C1 segment of cervical spinal cord (tissue), 14 donors: ENCODE data around the gene COL2A1.
A peak's percentile ranks its signal among the peaks of the same experiment; 100 is the strongest.

ENCODE experiments used
- DNase-seq, 14 donors: peaks; one replicate each; lab custom pipeline; 2025; lab: John Stamatoyannopoulos, UW

COL2A1 gene

DNA sequence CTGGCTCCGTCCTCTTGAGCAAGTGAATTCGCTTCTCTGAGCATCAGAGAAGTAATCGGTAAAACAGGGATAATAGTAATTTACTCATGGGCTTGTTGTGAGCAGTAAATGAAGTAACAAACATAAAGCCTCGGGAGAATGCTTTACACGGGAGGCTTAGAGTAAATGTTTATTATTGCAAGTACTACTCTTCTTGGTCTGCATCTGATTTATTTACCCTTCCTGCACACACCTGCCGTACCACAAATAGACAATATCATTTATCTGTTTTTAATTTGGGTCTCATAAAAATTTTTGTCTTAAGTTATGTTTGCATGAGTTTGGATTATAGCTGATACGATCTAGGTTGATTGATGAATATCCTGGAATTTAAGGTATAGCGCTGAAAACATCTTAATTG lies 7.8 kb upstream of the COL2A1 start:
- DNase-seq, result no peak

GRCh38 chr12:48010366-48010970 lies 6.2 kb upstream of the COL2A1 start:
- DNase-seq, result no peak

GRCh38 chr12:48009471-48009870 lies 5.2 kb upstream of the COL2A1 start:
- no peak for DNase-seq

DNA sequence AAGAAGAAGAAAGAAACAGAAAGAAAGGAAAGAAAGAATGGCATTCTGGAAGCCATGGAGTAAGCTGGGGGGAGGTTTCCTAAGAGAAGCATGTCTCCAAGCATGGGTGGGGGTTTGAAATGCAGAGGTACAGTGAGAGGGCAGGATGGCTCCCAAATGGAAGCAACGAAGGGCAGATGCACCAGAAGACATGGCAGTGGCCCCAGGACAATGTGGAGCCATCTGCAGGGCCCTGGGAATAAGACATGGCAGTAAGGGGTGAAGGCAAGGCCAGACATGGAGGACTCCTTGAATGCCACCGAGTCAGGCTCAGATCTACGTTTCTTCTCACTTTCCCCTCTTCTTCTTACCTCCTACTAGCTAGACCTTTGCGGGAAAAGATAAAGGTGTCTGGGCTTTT lies 4.7 kb upstream of the COL2A1 start:
- no peak for DNase-seq

DNA sequence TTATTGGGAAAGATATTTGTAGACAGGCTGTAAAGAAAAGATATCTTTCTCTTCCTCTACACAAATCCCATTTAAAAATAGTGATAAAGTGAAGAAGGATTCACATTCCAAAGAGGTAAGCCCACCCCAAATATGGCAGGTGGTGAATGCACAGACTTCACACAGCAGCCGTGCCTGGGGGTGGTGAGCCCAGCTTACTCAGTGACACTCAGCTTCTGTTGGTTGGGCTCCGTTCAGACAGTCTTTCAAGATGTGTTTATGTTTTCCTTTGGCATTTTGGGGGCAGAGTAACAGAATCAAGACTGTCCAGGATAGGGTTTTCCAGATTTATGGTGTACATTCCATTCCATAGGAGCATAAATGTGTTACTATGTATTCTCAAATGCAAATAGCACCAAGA lies 4.1 kb upstream of the COL2A1 start:
- DNase-seq, result no peak

GRCh38 chr12:48007206-48007605 lies 2.9 kb upstream of the COL2A1 start:
- no peak for DNase-seq

DNA sequence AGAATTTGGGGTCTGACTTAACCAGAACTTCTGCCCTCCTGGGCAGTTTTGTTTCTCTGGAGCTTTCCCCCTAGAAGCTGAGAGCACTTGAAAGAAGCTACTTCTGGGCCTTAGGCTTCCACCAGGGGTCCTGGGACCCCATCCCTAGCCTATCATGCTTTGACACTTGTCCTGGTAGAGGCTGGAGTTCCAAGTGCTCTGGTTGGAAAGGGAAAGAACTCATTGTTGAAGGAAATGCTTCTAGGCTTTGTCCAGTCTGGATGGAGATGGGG lies 1.4 kb upstream of the COL2A1 start:
- DNase-seq, result no peak

- no peak for DNase-seq
These were observed 899 bp upstream of the COL2A1 start for GRCh38 chr12:48005001-48005749.

GRCh38 chr12:48003226-48004052 lies 837 bp downstream of the COL2A1 start:
- no peak for DNase-seq

GRCh38 chr12:48002773-48003218 lies 1.5 kb downstream of the COL2A1 start:
- DNase-seq, result no peak

GRCh38 chr12:48002414-48002730 lies 1.9 kb downstream of the COL2A1 start:
- no peak for DNase-seq

DNA sequence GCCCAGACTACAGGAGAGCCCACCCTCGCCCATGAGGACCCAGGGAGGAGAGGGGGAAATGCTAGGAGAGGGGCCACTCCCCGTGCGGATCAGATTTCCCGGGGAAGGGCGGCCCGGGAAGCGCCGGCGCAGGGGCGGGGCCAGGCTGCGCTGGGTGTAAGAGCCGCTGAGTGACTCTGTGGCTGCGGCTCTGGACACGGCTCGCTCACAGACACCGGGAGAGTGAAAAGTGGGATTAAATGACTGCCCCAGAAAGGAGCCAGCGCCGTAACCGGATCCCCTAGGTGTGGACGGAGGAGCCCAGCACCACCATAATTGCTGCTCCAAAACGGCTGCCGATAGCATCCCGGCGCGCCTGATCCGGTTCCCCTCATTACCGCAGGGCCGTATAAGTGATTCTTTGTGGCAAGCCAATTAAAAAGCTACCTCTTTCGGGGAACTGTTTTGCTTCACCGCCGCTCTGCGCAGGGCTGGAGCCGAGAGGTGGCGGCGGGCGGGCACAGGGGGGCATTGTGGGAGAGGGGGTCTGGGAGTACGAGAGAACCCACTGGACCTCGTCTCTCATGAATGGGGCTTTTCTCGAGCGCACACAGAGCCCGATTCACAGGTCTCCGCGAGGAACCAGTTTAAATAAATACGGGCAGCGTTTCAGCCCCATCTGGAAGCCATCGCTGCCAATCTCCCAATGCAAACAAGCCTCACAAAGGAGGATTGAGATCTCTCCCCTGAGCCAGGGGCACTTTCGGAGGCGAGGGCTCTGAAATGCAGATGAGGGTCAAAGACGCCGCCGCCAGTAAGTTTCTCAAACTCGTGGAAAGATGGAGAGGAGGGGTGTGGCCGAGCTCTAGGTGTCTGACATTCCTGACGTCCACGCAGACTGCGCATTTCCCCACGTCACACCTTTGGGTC lies 2.5 kb downstream of the COL2A1 start:
- DNase-seq, result no peak

DNA sequence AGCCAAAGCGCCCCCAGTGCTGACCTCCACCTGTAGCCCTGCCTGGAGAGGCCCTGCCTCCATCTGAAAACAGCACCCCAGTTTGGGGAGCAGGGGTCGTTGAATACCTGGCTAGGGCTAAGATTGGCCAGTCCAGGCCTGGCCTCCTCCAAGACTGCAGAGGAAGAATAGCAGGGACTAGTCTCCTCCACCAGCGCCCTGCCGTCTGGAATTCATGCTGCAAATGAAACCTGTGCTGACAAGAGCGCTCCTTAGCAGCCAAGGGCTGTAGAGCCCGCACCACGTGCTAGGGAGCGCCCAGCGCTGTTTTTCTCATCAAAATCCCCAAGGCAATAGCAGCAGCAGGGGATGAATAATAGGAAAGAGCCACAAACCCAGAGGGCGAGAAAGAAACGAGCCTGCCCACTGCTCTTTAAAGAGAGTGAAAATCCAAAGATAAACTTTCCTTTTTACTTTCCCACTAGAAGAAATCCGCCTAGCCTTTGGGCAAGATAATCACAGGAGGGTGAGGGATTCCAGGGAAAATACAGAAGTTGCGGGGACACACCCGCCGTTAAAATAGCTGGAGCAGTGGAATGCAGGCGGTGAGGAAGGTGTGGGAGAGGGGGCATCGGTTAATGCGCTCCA lies 3.3 kb downstream of the COL2A1 start:
- no peak for DNase-seq

DNA sequence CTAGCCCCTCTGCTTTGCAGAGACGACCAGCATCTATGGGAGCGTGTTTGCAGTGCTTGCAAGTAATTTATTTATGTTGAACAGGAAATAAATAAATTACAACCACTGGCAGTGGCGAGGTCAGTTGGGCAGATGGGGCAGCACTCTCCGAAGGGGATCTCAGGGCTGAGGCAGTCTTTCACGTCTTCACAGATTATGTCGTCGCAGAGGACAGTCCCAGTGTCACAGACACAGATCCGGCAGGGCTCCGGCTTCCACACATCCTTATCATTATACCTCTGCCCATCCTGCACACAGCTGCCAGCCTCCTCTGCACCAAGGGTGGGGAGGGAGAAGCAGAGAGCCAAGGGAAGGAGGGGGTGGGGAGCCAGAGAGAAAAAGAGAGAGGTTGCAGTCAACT lies 4.5 kb downstream of the COL2A1 start:
- no peak for DNase-seq

GRCh38 chr12:47997321-47997720 lies 7.0 kb downstream of the COL2A1 start:
- DNase-seq, result no peak

DNA sequence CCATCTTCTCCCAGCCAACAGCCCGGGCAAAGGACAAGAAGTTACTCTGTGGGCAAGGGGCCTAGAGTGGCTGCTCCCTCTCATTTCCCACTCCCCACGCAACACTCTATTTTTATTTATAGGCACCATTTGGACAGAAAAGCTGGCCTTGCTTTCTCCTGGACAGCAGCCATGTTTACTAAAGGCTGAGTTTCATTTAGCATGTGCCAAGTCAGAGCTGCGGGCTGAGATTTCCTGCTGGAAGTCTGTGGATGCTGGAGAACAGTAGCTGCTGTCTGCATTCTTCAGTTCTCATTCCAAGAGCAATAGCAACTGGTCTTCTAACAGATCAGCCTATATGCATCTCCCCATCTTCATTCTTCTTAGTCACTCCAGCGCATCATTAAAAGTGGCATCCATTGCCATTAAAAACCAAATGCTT lies 8.3 kb downstream of the COL2A1 start:
- DNase-seq, result peak in 8 of 14 donors; percentile 9 to 62 (median 37)

DNA sequence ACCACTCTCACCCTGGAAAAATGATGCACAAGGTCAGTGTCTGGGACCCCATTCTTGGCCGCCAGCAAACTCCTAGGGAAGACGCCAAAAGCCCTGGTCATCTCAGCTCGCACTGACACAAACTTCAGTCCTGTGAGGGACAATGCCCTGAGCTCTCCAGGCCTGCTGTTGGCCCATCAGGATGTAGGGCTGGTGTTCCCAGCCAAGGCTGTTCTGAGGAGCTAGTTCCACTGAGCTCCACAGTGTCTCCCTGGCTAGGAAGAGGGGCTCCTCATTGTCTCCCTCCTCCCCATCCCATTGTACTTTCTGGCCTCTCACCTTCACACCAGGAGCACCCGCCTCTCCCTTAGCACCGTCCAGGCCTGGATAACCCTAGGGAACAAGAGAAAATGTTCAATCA lies 10.8 kb downstream of the COL2A1 start:
- no peak for DNase-seq

DNA sequence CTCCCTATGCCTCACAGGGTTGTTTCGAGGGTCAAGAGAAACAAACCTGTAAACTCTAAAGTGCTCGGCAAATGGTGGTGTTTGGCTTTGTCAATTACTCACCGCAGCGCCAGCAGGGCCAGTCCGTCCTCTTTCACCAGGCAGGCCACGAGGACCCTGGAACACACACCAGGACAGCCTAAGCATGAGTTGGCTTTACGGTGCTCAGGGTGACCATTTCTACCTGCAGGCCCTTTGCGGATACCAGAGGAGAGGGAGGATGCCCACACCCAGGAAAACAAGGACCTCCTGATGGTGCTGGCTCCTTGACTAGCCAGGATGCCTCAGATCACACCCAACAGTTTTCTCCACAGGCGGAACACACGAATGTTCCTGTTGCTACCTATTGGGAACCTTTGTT lies 11.5 kb downstream of the COL2A1 start:
- no peak for DNase-seq

- no peak for DNase-seq
These were observed 12.9 kb downstream of the COL2A1 start for GRCh38 chr12:47991106-47992061.
